ENCODE results near the gene CEP57.
A peak's percentile ranks its signal among the peaks of the same experiment; 100 is the strongest.

The CEP57 gene

GRCh38 chr11:95790123-95790932 is at the start of gene CEP57:
TSS of gene CEP57 (plus strand) at chr11:95790498. CDS start at chr11:95790699, 201 bp downstream.
- peak; percentile 95 for DNase-seq

- DNase-seq: no peak
These were observed 40.2 kb upstream of the CEP57 start for GRCh38 chr11:95750101-95750500.

DNA sequence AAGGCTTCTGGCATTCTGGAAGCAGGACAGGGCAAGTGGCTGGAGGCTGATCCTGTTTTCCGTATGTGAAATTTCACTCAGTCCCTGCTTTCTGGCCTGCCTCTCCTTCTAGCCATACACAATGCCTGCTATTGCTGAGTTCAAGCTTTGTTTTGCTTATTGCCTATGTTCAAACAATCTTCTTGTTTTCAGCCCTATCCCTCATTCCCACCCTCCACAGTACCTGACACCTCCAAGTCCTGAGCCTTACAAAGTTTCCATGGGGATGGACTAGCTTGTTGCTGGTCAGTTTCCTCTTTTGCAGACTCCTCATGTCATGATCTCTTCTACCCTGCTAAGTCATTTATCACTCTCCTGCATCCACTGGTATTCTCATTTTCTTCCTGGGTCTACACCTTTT is 38.8 kb upstream of the CEP57 start:
- DNase-seq: no peak

DNA sequence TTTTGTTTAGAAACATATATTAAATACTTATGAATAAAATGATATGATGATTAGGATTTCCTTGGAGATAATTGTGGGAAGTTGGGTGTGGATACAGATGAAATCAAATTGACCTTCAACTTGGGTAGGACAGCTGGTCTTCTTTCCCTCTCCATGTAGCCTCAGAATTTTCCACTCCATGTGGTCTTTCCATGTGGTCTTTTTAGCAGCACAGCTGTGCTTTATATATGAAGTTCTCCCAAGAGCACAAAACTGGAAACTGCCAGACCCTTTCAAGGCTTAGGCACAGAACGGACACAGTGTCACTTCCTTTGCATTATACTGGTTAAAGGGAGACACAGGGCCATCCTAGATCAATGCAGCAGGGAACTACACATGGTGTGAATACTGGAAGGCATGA is 29.4 kb upstream of the CEP57 start:
- no peak for DNase-seq

GRCh38 chr11:95762534-95762933 is 27.8 kb upstream of the CEP57 start:
- DNase-seq: no peak

DNA sequence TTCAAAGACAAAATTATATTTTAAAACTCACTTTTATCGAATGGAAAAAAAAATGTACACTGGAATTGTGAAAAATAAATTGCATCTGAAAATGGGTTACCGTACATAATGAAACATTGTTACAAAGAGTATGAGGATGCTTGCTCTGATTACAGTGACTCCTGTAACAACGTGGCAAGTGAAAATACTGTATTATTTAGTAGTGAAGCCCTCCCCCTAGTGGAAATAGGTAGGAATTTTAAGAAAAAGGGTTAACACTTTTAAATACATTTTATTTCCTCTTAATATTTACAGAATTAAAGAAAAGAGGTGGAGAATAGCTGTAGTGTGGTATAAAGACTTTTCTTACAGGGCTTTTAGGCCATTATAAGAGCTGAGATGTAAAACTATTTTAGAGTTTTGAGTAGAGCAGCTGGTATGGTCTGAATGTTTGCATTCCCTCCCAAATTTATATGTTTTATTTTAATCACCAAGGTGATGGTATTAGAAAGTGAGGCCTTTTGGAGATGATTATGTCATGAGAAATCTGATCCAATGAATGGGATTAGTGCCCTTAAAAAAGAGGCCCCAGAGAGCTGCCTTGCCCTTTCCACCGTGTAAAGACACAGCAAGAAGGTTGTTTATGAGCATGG is 25.9 kb upstream of the CEP57 start:
- no peak for DNase-seq

DNA sequence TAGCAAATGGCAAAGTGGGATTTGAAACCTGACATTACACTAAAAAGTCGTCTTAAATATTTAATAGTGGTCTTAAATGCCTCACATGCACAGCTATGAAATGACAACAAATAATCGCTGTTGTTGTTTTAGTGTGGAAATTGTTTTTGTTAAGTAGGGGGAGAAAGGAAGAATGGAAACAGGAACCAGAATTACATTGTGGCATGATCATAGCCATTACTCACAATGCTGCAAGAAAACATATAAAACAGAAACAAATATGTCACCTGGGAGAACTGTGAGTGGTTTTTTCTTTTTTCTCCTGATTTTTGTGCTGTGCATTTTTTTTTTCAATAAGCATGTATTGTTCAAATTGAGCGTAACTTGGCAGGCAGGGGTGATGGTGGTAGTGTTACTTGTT is 23.6 kb upstream of the CEP57 start:
- DNase-seq: no peak

DNA sequence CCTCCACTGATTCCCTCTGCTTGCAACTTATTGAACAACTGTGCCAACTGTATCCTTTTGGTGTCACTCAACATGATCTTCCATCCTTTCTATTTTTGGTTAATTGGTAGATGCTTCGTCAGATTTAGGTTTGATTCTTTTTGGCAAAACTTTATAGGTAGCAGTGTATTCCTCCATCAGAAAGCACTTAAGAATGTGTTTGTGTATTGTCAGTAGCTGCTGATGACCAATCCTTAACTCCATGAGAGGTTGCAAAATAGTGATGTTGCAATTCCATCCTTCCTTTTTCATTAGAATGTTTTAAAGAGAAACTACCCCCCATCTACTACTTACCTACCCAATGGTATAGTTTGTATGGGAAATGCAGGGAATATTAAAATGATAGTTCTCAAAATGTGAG is 22.8 kb upstream of the CEP57 start:
- no peak for DNase-seq

- no peak for DNase-seq
These were observed 21.8 kb upstream of the CEP57 start for GRCh38 chr11:95768521-95768920.

GRCh38 chr11:95776859-95777258 is 13.4 kb upstream of the CEP57 start:
- DNase-seq: no peak

GRCh38 chr11:95778699-95779098 is 11.6 kb upstream of the CEP57 start:
- no peak for DNase-seq

DNA sequence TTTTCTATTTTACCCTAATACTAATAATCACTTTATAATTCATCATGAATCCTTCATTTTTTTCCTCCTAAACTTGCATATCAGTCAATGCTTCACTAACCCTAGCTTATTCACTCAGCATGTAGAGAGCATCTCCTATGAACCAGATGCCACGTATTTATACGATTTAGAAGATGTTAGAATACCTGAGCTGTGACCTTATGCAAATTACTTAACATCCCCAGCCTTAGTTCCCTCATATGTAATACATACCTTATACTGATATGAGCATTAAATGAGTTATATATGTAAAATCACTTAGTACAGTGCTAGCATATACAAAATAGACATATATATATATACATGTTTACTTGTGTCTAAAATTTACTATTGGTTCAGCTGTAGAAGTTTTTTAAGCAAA is 9.8 kb upstream of the CEP57 start:
- DNase-seq: no peak

DNA sequence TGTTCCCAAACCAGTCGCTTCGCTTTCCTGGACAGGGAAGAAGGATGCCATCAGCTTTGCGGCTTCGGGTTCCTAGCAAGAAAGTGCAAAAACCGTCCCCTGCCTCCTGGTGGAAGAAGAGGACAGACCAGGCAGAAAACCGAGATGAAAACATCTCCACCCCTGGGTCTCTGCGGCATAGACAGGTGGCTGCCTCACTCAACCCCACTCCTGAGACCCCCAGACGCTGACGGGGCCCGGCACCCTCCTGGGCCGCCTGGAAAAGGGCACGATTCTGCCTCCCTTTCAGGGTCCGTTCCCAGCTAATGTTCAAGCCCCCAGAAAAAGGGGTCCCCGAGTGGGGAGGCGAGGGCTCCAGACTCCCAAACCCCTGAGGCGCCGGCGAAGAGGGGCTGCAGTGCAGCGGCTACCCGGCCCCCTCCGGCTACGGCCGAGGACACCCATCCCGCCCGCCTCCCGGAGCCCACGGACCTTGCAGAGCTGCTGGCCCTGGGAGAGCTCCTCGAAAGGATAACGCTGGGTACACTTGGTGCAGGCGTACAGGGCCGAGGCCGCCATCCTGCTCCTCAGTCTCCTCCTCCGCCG is 1.3 kb upstream of the CEP57 start:
- DNase-seq: no peak

GRCh38 chr11:95789506-95790122 is 684 bp upstream of the CEP57 start, which contains the start of gene FAM76B:
TSS of gene FAM76B (minus strand) at chr11:95789782. CDS start at chr11:95789478, 304 bp downstream.
- DNase-seq: peak; percentile 93

DNA sequence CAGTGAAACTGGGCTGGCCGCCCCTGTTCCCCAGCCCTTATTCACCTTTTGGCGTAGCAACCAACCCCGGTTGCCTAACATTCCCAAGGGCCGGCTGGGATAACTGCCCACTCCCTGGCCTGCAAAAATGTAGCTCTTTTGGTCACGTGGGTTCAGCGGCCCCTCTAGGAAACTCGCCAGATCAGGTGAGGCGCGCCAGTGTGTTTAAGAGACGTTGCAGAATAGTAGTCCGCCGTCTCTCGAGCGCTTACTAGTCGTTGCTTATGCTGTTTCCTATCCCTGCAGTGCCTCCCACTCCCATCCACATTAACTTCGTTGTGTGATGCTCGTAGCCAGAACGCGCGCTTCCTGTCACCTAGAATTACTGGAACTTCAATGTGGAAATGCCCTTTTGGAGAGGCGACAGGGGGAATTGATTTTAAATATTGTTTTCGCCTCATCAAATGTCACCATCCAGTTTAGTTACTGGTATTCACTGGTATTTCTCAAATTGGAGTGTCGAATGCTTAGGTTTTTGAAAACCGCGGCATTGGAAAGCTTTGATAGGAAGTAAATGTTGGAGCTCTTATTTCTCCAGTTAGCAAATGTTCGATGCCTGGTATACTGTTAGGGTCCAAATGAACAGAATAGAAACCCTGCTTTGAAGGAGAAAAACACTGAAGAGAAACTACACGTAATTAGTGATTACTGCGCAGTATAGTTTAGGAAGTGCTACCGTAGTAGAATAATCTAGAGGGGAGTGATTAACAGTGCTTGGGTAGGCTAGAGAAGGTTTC is 823 bp downstream of the CEP57 start:
- DNase-seq: peak; percentile 54

GRCh38 chr11:95791709-95792033 is 1.4 kb downstream of the CEP57 start:
- no peak for DNase-seq

DNA sequence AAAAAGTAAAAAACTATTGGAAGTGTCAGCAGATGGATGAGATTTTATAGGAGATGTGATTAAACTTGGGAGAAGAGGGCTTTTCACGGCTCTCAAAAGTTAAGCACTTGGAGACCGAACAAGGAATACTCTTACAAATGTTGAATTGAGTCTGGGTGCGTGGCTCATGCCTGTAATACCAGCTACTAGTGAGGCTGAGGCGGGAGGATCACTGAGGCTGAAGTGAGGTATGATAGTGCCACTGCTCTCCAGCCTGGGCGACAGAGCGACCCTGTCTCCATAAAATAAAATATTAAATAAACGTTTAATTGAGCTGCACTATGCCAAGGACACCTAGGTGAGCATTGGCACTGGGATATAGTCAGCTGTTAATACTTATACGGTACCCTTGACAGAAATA is 1.9 kb downstream of the CEP57 start:
- no peak for DNase-seq

GRCh38 chr11:95792700-95793099 is 2.4 kb downstream of the CEP57 start:
- DNase-seq: no peak

GRCh38 chr11:95793116-95793515 is 2.8 kb downstream of the CEP57 start:
- DNase-seq: no peak

GRCh38 chr11:95794086-95794485 is 3.8 kb downstream of the CEP57 start:
- no peak for DNase-seq

- no peak for DNase-seq
These were observed 5.5 kb downstream of the CEP57 start for GRCh38 chr11:95795627-95796295.

DNA sequence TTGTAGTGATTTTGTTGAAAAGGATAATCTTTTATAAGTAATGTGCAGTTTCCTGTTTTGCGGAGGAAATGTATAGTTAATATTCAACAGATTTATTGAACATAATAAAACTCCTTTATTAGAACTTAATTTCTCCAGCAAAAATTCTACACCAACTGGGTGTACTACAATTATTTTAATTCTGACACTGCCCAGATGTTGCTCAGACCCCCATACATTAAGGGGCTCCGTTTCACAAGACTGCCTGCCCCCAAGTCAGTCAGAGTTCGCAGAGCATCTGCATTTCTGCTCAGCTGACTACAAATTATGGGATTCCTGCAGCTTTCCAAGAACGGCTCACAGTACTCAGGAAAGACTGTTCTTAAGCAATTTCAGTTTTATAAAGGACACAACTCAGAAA is 6.2 kb downstream of the CEP57 start:
- DNase-seq: no peak

Measured in activated naive CD4-positive, alpha-beta T cell treated with anti-CD3 and anti-CD28 coated beads, Interleukin-2, amount 50 U/mL, for 16 hours (primary cell).